WTC11 (cell line): ENCODE measurements around the gene FHIT. TPM values are rescaled to one million over a fixed set of nuclear protein-coding genes. Genes with fewer than 3 reads are reported as not detected.

Source experiments
- ATAC-seq: fragments of 200-7000 bp; cut with Tn5 transposase; 2 replicates; pipeline ENCODE4 v1.10.0; 2021; ENCODE audit warnings: mild to moderate bottlenecking, moderate library complexity
- CTCF ChIA-PET: fragments of 300-600 bp; sonication (Branson Sonifier 250); formaldehyde crosslinking; loops from one replicate; lab custom pipeline; 2021; ENCODE audit warnings: antibody characterized with exemption; lab: Charles Lee
- POLR2A ChIA-PET: fragments of 350-600 bp; sonication (Branson Sonifier 250); formaldehyde crosslinking; loops from one replicate; lab custom pipeline; 2021; ENCODE audit warnings: antibody characterized with exemption; lab: Charles Lee
- DNase-seq: peaks from one replicate; pipeline ENCODE4 v3.0.0; 2021; ENCODE audit warnings: low spot score
- H3K27ac Mint-ChIP-seq: 2 replicates; pipeline ENCODE4 v1.8.0; 2021; ENCODE audit warnings: mixed read lengths
- H3K27me3 Mint-ChIP-seq: 2 replicates; pipeline ENCODE4 v1.8.0; 2021; ENCODE audit warnings: low read depth, mild to moderate bottlenecking, moderate library complexity, mixed read lengths
- H3K36me3 Mint-ChIP-seq: 2 replicates; pipeline ENCODE4 v1.8.0; 2021; ENCODE audit warnings: mixed read lengths
- H3K4me1 Mint-ChIP-seq: 2 replicates; pipeline ENCODE4 v1.8.0; 2022; ENCODE audit warnings: mixed read lengths
- H3K4me3 Mint-ChIP-seq: 2 replicates; pipeline ENCODE4 v1.8.0; 2021; ENCODE audit warnings: mild to moderate bottlenecking, moderate library complexity, mixed read lengths
- H3K9me3 Mint-ChIP-seq: 2 replicates; pipeline ENCODE4 v1.8.0; 2021; ENCODE audit warnings: mixed read lengths
- ATF1 ChIP-seq: sonication (generic); formaldehyde crosslinking; IDR thresholded peaks from 2 replicates; pipeline ENCODE4 v1.8.1; 2023; ENCODE audit warnings: mild to moderate bottlenecking, moderate library complexity, missing genetic modification reagents
- E2F1 ChIP-seq: sonication (generic); formaldehyde crosslinking; IDR thresholded peaks from 2 replicates; pipeline ENCODE4 v1.8.0; 2022; ENCODE audit warnings: mild to moderate bottlenecking, missing genetic modification reagents
- ELF4 ChIP-seq: sonication (generic); formaldehyde crosslinking; IDR thresholded peaks from 2 replicates; pipeline ENCODE4 v1.8.1; 2022; ENCODE audit warnings: low read depth, mild to moderate bottlenecking, moderate library complexity, missing genetic modification reagents
- EMX1 ChIP-seq: fragments of 250-450 bp; sonication (Bioruptor Pico); IDR thresholded peaks from 2 replicates; pipeline ENCODE4 v1.8.0; 2021; ENCODE audit warnings: mild to moderate bottlenecking
- ESRRA ChIP-seq: sonication (generic); formaldehyde crosslinking; IDR thresholded peaks from 2 replicates; pipeline ENCODE4 v1.8.1; 2022; ENCODE audit warnings: mild to moderate bottlenecking, missing genetic modification reagents, borderline replicate concordance
- HMGXB4 ChIP-seq: sonication (generic); formaldehyde crosslinking; IDR thresholded peaks from 2 replicates; pipeline ENCODE4 v1.8.1; 2023; ENCODE audit warnings: mild to moderate bottlenecking, moderate library complexity, missing genetic modification reagents
- KAT7 ChIP-seq: sonication (generic); formaldehyde crosslinking; IDR thresholded peaks from 2 replicates; pipeline ENCODE4 v1.8.1; 2023; ENCODE audit warnings: missing genetic modification reagents, mild to moderate bottlenecking, borderline replicate concordance
- NFATC4 ChIP-seq: fragments of 250-450 bp; sonication (Bioruptor Pico); IDR thresholded peaks from 2 replicates; pipeline ENCODE4 v1.9.0; 2021; ENCODE audit warnings: mild to moderate bottlenecking
- NFE2L1 ChIP-seq: sonication (generic); formaldehyde crosslinking; IDR thresholded peaks from 2 replicates; pipeline ENCODE4 v1.8.1; 2023; ENCODE audit warnings: missing genetic modification reagents
- NR3C1 ChIP-seq: sonication (generic); formaldehyde crosslinking; conservative IDR thresholded peaks from 2 replicates; pipeline ENCODE4 v1.8.1; 2023; ENCODE audit warnings: low read depth, mild to moderate bottlenecking, missing genetic modification reagents
- PRRX2 ChIP-seq: fragments of 250-450 bp; sonication (Bioruptor Pico); IDR thresholded peaks from 2 replicates; pipeline ENCODE4 v1.8.0; 2021; ENCODE audit warnings: mild to moderate bottlenecking
- RORB ChIP-seq: fragments of 250-450 bp; sonication (Bioruptor Pico); IDR thresholded peaks from 2 replicates; pipeline ENCODE4 v1.9.0; 2021; ENCODE audit warnings: mild to moderate bottlenecking
- SMAD4 ChIP-seq: sonication (generic); formaldehyde crosslinking; IDR thresholded peaks from 2 replicates; pipeline ENCODE4 v1.8.0; 2022; ENCODE audit warnings: mild to moderate bottlenecking, missing genetic modification reagents
- TCF7 ChIP-seq: sonication (generic); formaldehyde crosslinking; IDR thresholded peaks from 2 replicates; pipeline ENCODE4 v1.8.0; 2022; ENCODE audit warnings: mild to moderate bottlenecking, low read depth, missing genetic modification reagents, moderate library complexity
- USF1 ChIP-seq: sonication (generic); formaldehyde crosslinking; IDR thresholded peaks from 2 replicates; pipeline ENCODE4 v1.8.0; 2022; ENCODE audit warnings: mild to moderate bottlenecking, missing genetic modification reagents
- USF2 ChIP-seq: sonication (generic); formaldehyde crosslinking; IDR thresholded peaks from 2 replicates; pipeline ENCODE4 v1.8.1; 2023; ENCODE audit warnings: mild to moderate bottlenecking, missing genetic modification reagents, moderate library complexity
- ZNF138 ChIP-seq: sonication (generic); formaldehyde crosslinking; conservative IDR thresholded peaks from 2 replicates; pipeline ENCODE4 v1.8.1; 2022; ENCODE audit warnings: mild to moderate bottlenecking, moderate library complexity, missing genetic modification reagents
- ZNF263 ChIP-seq: sonication (generic); formaldehyde crosslinking; IDR thresholded peaks from 2 replicates; pipeline ENCODE4 v1.8.1; 2022; ENCODE audit warnings: low read depth, mild to moderate bottlenecking, moderate library complexity, missing genetic modification reagents
- ZNF317 ChIP-seq: sonication (generic); formaldehyde crosslinking; IDR thresholded peaks from 2 replicates; pipeline ENCODE4 v1.8.1; 2023; ENCODE audit warnings: low read depth, mild to moderate bottlenecking, moderate library complexity, missing genetic modification reagents, borderline replicate concordance
- ZNF425 ChIP-seq: fragments of 250-450 bp; sonication (Bioruptor Pico); conservative IDR thresholded peaks from 2 replicates; pipeline ENCODE4 v1.9.0; 2021; ENCODE audit warnings: mild to moderate bottlenecking
- total RNA-seq: library from RNA; stranded (reverse); gene quantifications from 3 replicates; pipeline ENCODE4 v1.2.3, GENCODE V29; 2021
- TF ChIP-seq, protein P1 (sequence below): fragments of 250-450 bp; sonication (Bioruptor Pico); IDR thresholded peaks from 2 replicates; pipeline ENCODE4 v2.1.2; 2022; ENCODE audit warnings: mild to moderate bottlenecking, moderate library complexity
- TF ChIP-seq, protein P2 (sequence below): sonication (generic); formaldehyde crosslinking; IDR thresholded peaks from 2 replicates; pipeline ENCODE4 v1.8.0; 2022; ENCODE audit warnings: mild to moderate bottlenecking, missing genetic modification reagents
- TF ChIP-seq, protein P3 (sequence below): sonication (generic); formaldehyde crosslinking; IDR thresholded peaks from 2 replicates; pipeline ENCODE4 v1.8.1; 2022; ENCODE audit warnings: mild to moderate bottlenecking, missing genetic modification reagents, moderate library complexity, borderline replicate concordance

The FHIT gene
- total RNA-seq, 1 experiment from 2014 or later: 2.6 TPM

- no peak for TF ChIP-seq ZNF138 (CRISPR knock-in tag)
- TF ChIP-seq NR3C1 (CRISPR knock-in tag): no peak
- TF ChIP-seq TCF7 (CRISPR knock-in tag): no peak
- TF ChIP-seq ATF1 (CRISPR knock-in tag): no peak
- TF ChIP-seq, protein P1, sequence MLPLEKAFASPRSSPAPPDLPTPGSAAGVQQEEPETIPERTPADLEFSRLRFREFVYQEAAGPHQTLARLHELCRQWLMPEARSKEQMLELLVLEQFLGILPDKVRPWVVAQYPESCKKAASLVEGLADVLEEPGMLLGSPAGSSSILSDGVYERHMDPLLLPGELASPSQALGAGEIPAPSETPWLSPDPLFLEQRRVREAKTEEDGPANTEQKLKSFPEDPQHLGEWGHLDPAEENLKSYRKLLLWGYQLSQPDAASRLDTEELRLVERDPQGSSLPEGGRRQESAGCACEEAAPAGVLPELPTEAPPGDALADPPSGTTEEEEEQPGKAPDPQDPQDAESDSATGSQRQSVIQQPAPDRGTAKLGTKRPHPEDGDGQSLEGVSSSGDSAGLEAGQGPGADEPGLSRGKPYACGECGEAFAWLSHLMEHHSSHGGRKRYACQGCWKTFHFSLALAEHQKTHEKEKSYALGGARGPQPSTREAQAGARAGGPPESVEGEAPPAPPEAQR (CRISPR knock-in tag): no peak
- no peak for TF ChIP-seq ESRRA (CRISPR knock-in tag)
- no peak for TF ChIP-seq ZNF263 (CRISPR knock-in tag)
- no peak for TF ChIP-seq SMAD4 (CRISPR knock-in tag)
- TF ChIP-seq E2F1 (CRISPR knock-in tag): no peak
- TF ChIP-seq, protein P2, sequence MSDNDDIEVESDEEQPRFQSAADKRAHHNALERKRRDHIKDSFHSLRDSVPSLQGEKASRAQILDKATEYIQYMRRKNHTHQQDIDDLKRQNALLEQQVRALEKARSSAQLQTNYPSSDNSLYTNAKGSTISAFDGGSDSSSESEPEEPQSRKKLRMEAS: 0 out of 2 replicates have a peak, but pooled peaks have one; percentile 32
- TF ChIP-seq NFATC4: no peak
- TF ChIP-seq NFE2L1 (CRISPR knock-in tag): no peak
- TF ChIP-seq ZNF425: no peak
- TF ChIP-seq, protein P3, sequence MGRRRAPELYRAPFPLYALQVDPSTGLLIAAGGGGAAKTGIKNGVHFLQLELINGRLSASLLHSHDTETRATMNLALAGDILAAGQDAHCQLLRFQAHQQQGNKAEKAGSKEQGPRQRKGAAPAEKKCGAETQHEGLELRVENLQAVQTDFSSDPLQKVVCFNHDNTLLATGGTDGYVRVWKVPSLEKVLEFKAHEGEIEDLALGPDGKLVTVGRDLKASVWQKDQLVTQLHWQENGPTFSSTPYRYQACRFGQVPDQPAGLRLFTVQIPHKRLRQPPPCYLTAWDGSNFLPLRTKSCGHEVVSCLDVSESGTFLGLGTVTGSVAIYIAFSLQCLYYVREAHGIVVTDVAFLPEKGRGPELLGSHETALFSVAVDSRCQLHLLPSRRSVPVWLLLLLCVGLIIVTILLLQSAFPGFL (CRISPR knock-in tag): no peak
- no peak for TF ChIP-seq ZNF317 (CRISPR knock-in tag)
- no peak for TF ChIP-seq PRRX2
- TF ChIP-seq ELF4 (CRISPR knock-in tag): no peak
- TF ChIP-seq RORB (CRISPR knock-in tag): no peak
- TF ChIP-seq USF1 (CRISPR knock-in tag): peak; percentile 79; the same call in 1 of the 2 replicates
- no peak for TF ChIP-seq EMX1
- no peak for TF ChIP-seq HMGXB4 (CRISPR knock-in tag)
- TF ChIP-seq KAT7 (CRISPR knock-in tag): no peak
- peak; percentile 78 for TF ChIP-seq USF2 (CRISPR knock-in tag)
- H3K36me3 Mint-ChIP-seq: no peaks in the 10 kb centered on the region
- H3K4me3 Mint-ChIP-seq: no peak overlapping the region
- no peaks in the 10 kb centered on the region for H3K9me3 Mint-ChIP-seq
- no peaks in the 10 kb centered on the region for H3K27me3 Mint-ChIP-seq
- ATAC-seq: peak; percentile 75
- H3K4me1 Mint-ChIP-seq: peaks cover 20% of the 10 kb centered on the region
- DNase-seq: no peak
- CTCF ChIA-PET: interaction anchor here (0.6 to 0.8 kb wide), 2 partner anchors 254 to 1685 kb away, joined by 3 read pairs; no protein-coding TSS in a partner anchor
- H3K27ac Mint-ChIP-seq: no peak overlapping the region; the same call in 1 of the 2 replicates
- POLR2A ChIA-PET: interaction anchor here (0.6 kb wide), 1 partner anchor 8 kb away, joined by 3 read pairs; no protein-coding TSS in a partner anchor
Observed at GRCh38 chr3:61008998-61009380, 242.3 kb downstream of the FHIT start.
